NCI-H2081 treated with DMSO at 0.1 percent for 48 hours (cell line): ENCODE measurements around the gene AMIGO3.

Experiments
- DNase-seq: peaks from one replicate; lab custom pipeline; 2025; lab: John Stamatoyannopoulos, UW

AMIGO3 gene

DNA sequence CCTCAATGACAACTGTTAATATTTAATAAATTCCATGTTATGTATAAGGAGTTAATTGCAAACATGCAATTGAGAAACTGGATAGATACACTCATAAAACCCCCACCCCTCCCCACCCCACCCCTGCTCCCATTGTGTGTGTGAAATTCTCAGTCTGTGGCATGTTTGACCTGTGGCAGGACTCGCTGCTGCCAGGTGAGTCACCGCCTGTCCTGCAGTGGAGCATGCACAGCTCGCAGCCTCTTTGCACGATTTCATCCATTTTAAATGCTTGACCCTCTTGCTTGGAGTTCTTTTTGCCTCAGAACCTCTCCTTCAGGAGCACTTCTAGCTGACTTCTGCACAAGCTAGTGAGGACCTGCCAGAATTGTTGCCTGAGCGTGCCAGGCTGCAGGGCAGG, 50.6 kb downstream of the AMIGO3 start:
- DNase-seq = no peak

DNA sequence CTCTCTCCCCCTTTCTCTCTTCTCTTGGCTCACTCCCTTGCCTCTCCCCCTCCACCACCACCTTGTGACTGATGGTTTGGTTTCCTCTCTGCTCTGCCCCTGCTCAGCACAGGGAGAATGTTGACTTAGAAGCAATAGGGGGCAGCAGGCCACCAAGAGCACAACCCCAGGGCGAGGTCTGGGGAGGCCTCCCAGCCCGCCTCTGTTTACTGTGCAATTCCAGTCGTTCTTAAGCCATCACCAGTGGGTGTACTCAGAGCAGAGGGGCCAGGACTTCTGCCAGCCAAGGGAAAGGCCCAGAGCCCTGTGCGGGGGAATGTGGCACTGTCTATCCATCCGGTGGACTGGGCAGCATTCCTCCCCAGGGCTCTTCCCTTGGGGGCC, 51.1 kb downstream of the AMIGO3 start:
- DNase-seq = no peak

DNA sequence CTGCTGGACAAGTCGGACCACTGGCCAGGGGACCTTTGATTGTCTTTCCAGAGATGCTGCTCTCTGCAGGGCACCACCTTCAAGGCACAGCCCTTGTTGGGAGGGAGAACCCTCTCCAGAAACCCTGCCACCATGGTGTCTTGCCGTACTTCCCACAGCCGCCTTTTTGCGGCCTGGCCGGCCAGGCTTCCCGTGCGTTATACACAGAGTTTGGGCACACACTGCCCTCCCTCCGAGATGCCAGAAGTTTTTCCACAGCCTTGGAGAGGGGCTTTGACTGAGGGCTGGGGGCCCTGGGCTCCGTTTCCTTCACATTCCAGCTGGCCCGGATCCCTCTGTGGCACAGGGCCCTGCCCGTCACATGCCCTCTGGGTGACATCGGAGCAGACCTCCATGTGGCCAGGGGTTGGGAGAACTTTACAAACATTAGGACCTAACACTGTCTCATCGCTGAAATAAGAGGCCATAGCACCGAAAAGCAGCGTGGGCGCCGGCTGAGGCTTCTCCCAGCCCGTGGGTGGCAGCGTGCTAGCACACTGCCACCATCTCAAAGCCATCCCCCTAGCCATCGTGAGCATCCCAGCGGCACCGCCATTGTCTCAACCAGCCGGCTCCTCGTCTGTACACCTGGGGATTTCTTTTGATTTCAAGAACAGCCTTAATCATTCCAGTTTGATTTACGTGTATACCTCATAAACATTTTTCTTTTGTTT, 51.6 kb downstream of the AMIGO3 start:
- DNase-seq = no peak
